GM12878 (cell line): ENCODE measurements around the gene CARD19. TPM values are rescaled to one million over a fixed set of nuclear protein-coding genes. Genes with fewer than 3 reads are reported as not detected.

Experiments used
- ATAC-seq: fragments of 200-7000 bp; cut with Tn5 transposase; 3 replicates; pipeline ENCODE4 v1.9.1; 2020; ENCODE audit warnings: mild to moderate bottlenecking, moderate library complexity
- BruUV-seq: library from RNA; stranded (reverse); fragments of 400-500 nt; replicated peaks from 2 replicates; lab custom pipeline; 2021; lab: Mats Ljungman, UMichigan
- CTCF ChIA-PET: fragments of 300-600 bp; sonication (Branson Sonifier 250); formaldehyde crosslinking; extraction: SDS; loops from one replicate; lab custom pipeline; 2021; ENCODE audit warnings: inconsistent platforms; lab: Yijun Ruan, JAX
- POLR2A ChIA-PET: fragments of 350-600 bp; formaldehyde crosslinking; extraction: SDS; loops from one replicate; lab custom pipeline; 2021; ENCODE audit warnings: inconsistent platforms; lab: Charles Lee
- RAD21 ChIA-PET: fragments of 300-600 bp; sonication (Branson Sonifier 250); formaldehyde crosslinking; loops from one replicate; lab custom pipeline; 2023; ENCODE audit warnings: antibody characterized with exemption; ENCODE audit not compliant: unreplicated experiment; lab: Charles Lee
- SMC1A ChIA-PET: fragments of 300-600 bp; sonication (Branson Sonifier 250); formaldehyde crosslinking; loops from one replicate; lab custom pipeline; 2023; ENCODE audit not compliant: unreplicated experiment, uncharacterized antibody; lab: Charles Lee
- DNase-seq: peaks from one replicate; pipeline ENCODE4 v3.0.0-alpha.2; 2011; ENCODE audit warnings: low read depth, low spot score
- FAIRE-seq: peaks from 3 replicates; lab custom pipeline; 2011; peaks lifted over from hg19 to GRCh38; lab: Jason Lieb, UNC
- H2AFZ ChIP-seq: 2 replicates; pipeline ENCODE4 v1.6.0; 2011; ENCODE audit warnings: low read depth, low read length, control low read depth; ENCODE audit not compliant: control insufficient read depth
- H3K27ac ChIP-seq: 2 replicates; pipeline ENCODE4 v1.5.1; 2011; ENCODE audit warnings: control low read depth; ENCODE audit not compliant: control insufficient read depth, insufficient read depth
- H3K27me3 ChIP-seq, 2 experiments: replicated peaks in 1 of 2; 2 replicates each; pipeline versions ENCODE4 v1.6.0 to v1.6.1; 2011; ENCODE audit warnings: low read length in 1 of 2; ENCODE audit not compliant: control insufficient read depth in 2 of 2, insufficient read depth in 2 of 2
- H3K36me3 ChIP-seq, 2 experiments: 2 replicates each; pipeline ENCODE4 v1.5.1; 2011; ENCODE audit warnings: low read length in 1 of 2; ENCODE audit not compliant: control insufficient read depth in 2 of 2, insufficient read depth in 2 of 2
- H3K4me1 ChIP-seq: 2 replicates; pipeline ENCODE4 v1.6.1; 2011; ENCODE audit warnings: mild to moderate bottlenecking, low read length, moderate library complexity, mixed read lengths; ENCODE audit not compliant: control insufficient read depth, insufficient read depth
- H3K4me2 ChIP-seq: 2 replicates; pipeline ENCODE4 v1.6.0; 2011; ENCODE audit warnings: control low read depth; ENCODE audit not compliant: control insufficient read depth, insufficient read depth
- H3K4me3 ChIP-seq: fragments of 200-600 bp; sonication (generic); 2 replicates; pipeline ENCODE4 v1.5.1; 2016
- H3K79me2 ChIP-seq: 2 replicates; pipeline ENCODE4 v1.6.0; 2011; ENCODE audit warnings: low read length; ENCODE audit not compliant: control insufficient read depth, insufficient read depth
- H3K9ac ChIP-seq: 2 replicates; pipeline ENCODE4 v1.8.0; 2011; ENCODE audit warnings: low read length, control low read depth, mixed read lengths; ENCODE audit not compliant: control insufficient read depth, insufficient read depth
- H3K9me3 ChIP-seq: replicated peaks from 3 replicates; pipeline ENCODE4 v1.5.1; 2011; ENCODE audit warnings: mild to moderate bottlenecking, low read length; ENCODE audit not compliant: control insufficient read depth, insufficient read depth
- H4K20me1 ChIP-seq: 2 replicates; pipeline ENCODE4 v1.6.0; 2011; ENCODE audit not compliant: control insufficient read depth, insufficient read depth
- BACH1 ChIP-seq: fragments of 450-650 bp; IDR thresholded peaks from 2 replicates; pipeline ENCODE4 v1.6.1; 2017; ENCODE audit warnings: mild to moderate bottlenecking, borderline replicate concordance
- BMI1 ChIP-seq: fragments of 450-650 bp; IDR thresholded peaks from 2 replicates; pipeline ENCODE4 v1.6.1; 2016; ENCODE audit warnings: mild to moderate bottlenecking, moderate library complexity, borderline replicate concordance
- FOXM1 ChIP-seq: IDR thresholded peaks from 2 replicates; pipeline ENCODE4 v1.6.1; 2012; ENCODE audit warnings: low read depth, mild to moderate bottlenecking, inconsistent platforms, low read length, moderate library complexity
- GATAD2B ChIP-seq: fragments of 450-650 bp; conservative IDR thresholded peaks from 2 replicates; pipeline ENCODE4 v1.6.1; 2017; ENCODE audit warnings: low read depth, mild to moderate bottlenecking, moderate library complexity
- POLR2A ChIP-seq: IDR thresholded peaks from 2 replicates; pipeline ENCODE4 v1.6.1; 2011; ENCODE audit warnings: low read depth, mild to moderate bottlenecking, low read length
- SUZ12 ChIP-seq: fragments of 200-600 bp; sonication (generic); IDR thresholded peaks from one replicate; pipeline ENCODE4 v1.6.1; 2018; ENCODE audit warnings: antibody characterized with exemption, mild to moderate bottlenecking; ENCODE audit not compliant: unreplicated experiment
- USF2 ChIP-seq: IDR thresholded peaks from 2 replicates; pipeline ENCODE4 v1.6.1; 2011; ENCODE audit warnings: low read depth, low read length, improper control_type of control experiment, borderline replicate concordance
- ZNF207 ChIP-seq: fragments of 450-650 bp; IDR thresholded peaks from 2 replicates; pipeline ENCODE4 v1.6.1; 2014; ENCODE audit warnings: antibody characterized with exemption, mild to moderate bottlenecking, borderline replicate concordance
- ZZZ3 ChIP-seq: IDR thresholded peaks from 2 replicates; pipeline ENCODE4 v1.6.1; 2011; ENCODE audit warnings: low read depth; ENCODE audit not compliant: control insufficient read depth, insufficient read length
- WGBS: methylation state at CpG from one replicate; pipeline ENCODE4 v1.1.6; 2016; ENCODE audit warnings: low lambda C conversion rate; ENCODE audit not compliant: insufficient replicate concordance, insufficient coverage; ENCODE audit errors: missing lambda C conversion rate; 5-methylcytosine and 5-hydroxymethylcytosine counted together
- in situ Hi-C: fragments of 300-500 bp; cut with MboI; formaldehyde crosslinking; loops from 9 replicates; pipeline ENCODE4 v1.14.3; 2018; ENCODE audit warnings: mixed read lengths
- intact Hi-C: fragments of 100-400 bp; cut with micrococcal nuclease; formaldehyde crosslinking; loops from one replicate; pipeline ENCODE4 v1.14.2; 2022; ENCODE audit not compliant: unreplicated experiment
- polyA plus RNA-seq, 11 experiments: library from polyadenylated mRNA; depleted of rRNA in 4 of 11; unstranded in 6 of 11; stranded (reverse) in 5 of 11; fragments of >200 nt; fragmentation: Nextera tagmentation in 4 of 11; fragmentation: Illumina TruSeq in 1 of 11; extraction: Ambion mirVana in 4 of 11; extraction: Trizol in 1 of 11; gene quantifications; 1 replicate in 1 of 11; 2 replicates in 10 of 11; pipeline versions ENCODE4 v1.2.1 to v1.2.3, GENCODE V29; 2011 to 2016; ENCODE audit warnings: inconsistent platforms in 2 of 11, missing spikeins in 2 of 11, low read depth in 1 of 11
- total RNA-seq, 4 experiments: library from RNA; depleted of rRNA in 3 of 4; stranded (reverse); fragments of >200 nt in 3 of 4; fragmentation: Illumina TruSeq in 1 of 4; extraction: Trizol in 1 of 4; gene quantifications; 2 replicates each; pipeline versions ENCODE4 v1.2.1 to v1.2.3, GENCODE V29; 2013 to 2021

Gene CARD19
- total and polyA plus RNA-seq, 10 of the 15 experiments (the other 5 are each of a cell fraction or from before 2014, with no cell fraction given) = 0.61 to 41.6 (median 19.9) TPM

DNA sequence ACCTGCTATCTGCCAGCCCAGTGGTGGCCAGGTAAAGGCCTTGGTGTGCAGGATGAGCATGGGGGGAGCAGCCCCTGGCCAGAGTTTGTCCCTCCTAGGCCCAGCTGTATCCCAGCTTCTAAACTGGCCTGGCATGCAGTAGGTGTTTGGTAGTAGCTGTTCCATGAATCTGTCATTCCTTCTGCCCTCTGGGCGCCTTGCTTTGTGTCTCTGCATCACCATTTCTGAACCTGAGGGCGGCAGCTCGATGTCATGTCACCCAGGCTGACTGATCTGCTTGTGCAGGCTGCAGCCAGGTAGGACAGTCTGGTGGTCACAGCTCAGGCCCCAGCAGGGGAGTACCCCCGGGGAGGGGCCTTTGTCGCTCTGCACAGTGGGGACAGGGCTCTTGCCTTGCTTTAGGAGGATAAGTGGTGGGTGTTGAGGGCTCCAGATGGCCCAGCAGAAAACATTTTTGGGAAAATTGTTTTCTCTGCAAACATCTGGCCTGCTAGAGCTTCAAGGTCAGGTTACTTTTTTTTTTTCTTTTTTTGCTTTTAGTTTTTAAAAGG is 42.2 kb upstream of the CARD19 start:
- TF ChIP-seq SUZ12 (no peak), POLR2A (no peak)
- CTCF ChIA-PET = interaction anchor here (1.0 to 1.6 kb wide), 2 partner anchors 24 to 55 kb away, joined by 4 to 5 read pairs; no protein-coding TSS in a partner anchor
- no TSS peak for BruUV-seq

DNA sequence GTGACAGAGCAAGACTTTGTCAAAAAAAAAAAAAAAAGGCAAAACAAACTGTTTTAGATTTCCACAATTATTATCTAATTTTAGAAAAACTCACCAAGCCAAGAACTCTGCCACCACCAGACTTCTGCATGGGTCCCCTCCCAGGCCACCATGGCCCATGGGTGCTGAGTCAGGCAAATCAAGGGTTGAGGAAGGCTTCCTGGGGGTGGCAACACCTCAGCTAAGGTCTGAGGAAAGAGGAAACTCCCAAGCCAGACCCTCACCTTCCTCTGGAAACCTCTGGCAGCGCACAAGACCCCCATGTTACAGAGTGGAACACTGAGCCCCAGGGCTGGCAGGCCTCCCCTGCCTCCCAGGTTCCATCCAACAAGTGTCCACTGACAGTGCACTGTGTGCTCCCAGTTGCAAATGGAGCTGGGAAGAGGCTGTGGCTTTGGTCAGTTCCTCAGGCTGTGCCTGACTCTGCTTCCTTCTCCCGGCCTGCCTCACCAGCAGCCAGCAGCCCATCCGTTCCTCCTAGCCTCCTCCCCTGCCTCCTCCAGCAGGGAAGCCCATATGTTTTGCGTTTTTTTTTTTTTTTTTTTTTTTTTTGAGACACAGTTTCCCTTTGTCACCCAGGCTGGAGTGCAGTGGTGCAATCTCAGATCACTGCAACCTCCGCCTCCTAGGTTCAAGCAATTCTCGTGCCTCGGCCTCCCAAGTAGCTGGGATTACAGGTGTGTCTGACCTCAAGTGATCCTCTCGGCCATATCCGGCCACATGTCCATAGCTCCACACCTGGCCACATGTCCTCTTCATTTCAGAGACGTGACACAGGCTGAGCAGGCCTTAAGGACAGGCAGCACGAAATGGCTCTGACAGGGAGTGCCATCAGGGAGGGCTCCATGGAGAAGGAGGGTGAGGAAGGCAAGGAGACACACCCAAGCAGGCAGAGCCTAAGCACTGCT is 41.0 kb upstream of the CARD19 start:
- ChIA-PET SMC1A (interaction anchor here (0.6 to 1.8 kb wide), 4 partner anchors 10 to 52 kb away, joined by 3 to 5 read pairs (median 4); no protein-coding TSS in a partner anchor), POLR2A (interaction anchor here (0.5 to 1.5 kb wide), 4 partner anchors 9 to 1934 kb away, joined by 3 to 5 read pairs (median 3); no protein-coding TSS in a partner anchor), CTCF (interaction anchor here (1.0 kb wide), 1 partner anchor 25 kb away, joined by 5 read pairs; no protein-coding TSS in a partner anchor), RAD21 (interaction anchor here (1.4 kb wide), 1 partner anchor 52 kb away, joined by 3 read pairs; no protein-coding TSS in a partner anchor)
- no peaks in the 10 kb centered on the region for H3K36me3 ChIP-seq
- H3K9me3 ChIP-seq = no peaks in the 10 kb centered on the region
- H3K79me2 ChIP-seq = peaks cover 5% of the 10 kb centered on the region
- H4K20me1 ChIP-seq = no peaks in the 10 kb centered on the region
- BruUV-seq = no TSS peak
- no peak overlapping the region for H2AFZ ChIP-seq
- ATAC-seq (no peak), DNase-seq (no peak), FAIRE-seq (no peak)
- H3K9ac ChIP-seq = no peak overlapping the region
- H3K4me1 ChIP-seq = peaks cover 14% of the 10 kb centered on the region
- 74% methylated on average over 11 of the region's 11 CpGs for WGBS
- H3K4me3 ChIP-seq = no peak overlapping the region
- H3K4me2 ChIP-seq = no peak overlapping the region
- intact Hi-C loops (loop anchor here (5.0 kb wide), 1 partner anchor 53 kb away; no protein-coding TSS in a partner anchor), in situ Hi-C loops (no loop called here)
- no peak overlapping the region for H3K27ac ChIP-seq
- no peaks in the 10 kb centered on the region for H3K27me3 ChIP-seq
- TF ChIP-seq ZZZ3 (no peak), BMI1 (no peak), ZNF207 (no peak), BACH1 (no peak), GATAD2B (no peak), FOXM1 (no peak), USF2 (no peak)

More for the DNA sequence above, 42.2 kb upstream of the CARD19 start:
- Histone ChIP-seq H2AFZ (no peak overlapping the region), H3K36me3 (no peaks in the 10 kb centered on the region), H3K4me1 (peaks cover 5% of the 10 kb centered on the region), H3K9ac (no peak overlapping the region), H4K20me1 (no peaks in the 10 kb centered on the region), H3K4me2 (no peak overlapping the region), H3K27ac (no peak overlapping the region), H3K79me2 (no peaks in the 10 kb centered on the region), H3K27me3 (no peaks in the 10 kb centered on the region), H3K9me3 (no peaks in the 10 kb centered on the region), H3K4me3 (no peak overlapping the region)
- no peak for ATAC-seq
- intact Hi-C loops (no loop called here), in situ Hi-C loops (no loop called here)
- FAIRE-seq = no peak
- no peak for DNase-seq
- ChIA-PET RAD21 (interaction anchor here (0.9 to 1.4 kb wide), 2 partner anchors 23 to 50 kb away, joined by 3 read pairs; no protein-coding TSS in a partner anchor), SMC1A (interaction anchor here (1.6 kb wide), 1 partner anchor 51 kb away, joined by 4 read pairs; no protein-coding TSS in a partner anchor), POLR2A (interaction anchor here (0.6 to 1.2 kb wide), 3 partner anchors 11 to 1935 kb away, joined by 3 read pairs; no protein-coding TSS in a partner anchor)
- 87% methylated on average over 5 of the region's 5 CpGs for WGBS
